ENCODE data around the gene CD300A.

- TF ChIP-seq ZNF184 (tag by site-specific recombination; IDR thresholded peaks at IDR 0.05) (no peak), CTCF (tag by site-specific recombination; IDR thresholded peaks at IDR 0.05) (no peak), ZNF610 (tag by site-specific recombination; IDR thresholded peaks at IDR 0.05; ENCODE audit: borderline replicate concordance) (no peak)
Observed at GRCh38 chr17:74449773-74450172, 16.7 kb upstream of the CD300A start.
